ENCODE measurements around the gene CORO2B. TPM values are rescaled to one million over a fixed set of nuclear protein-coding genes. Genes with fewer than 3 reads are reported as not detected.
A peak's percentile ranks its signal among the peaks of the same experiment; 100 is the strongest.

CORO2B gene
- total and polyA plus RNA-seq, 2 of the 4 experiments (the other 2 are of a cell fraction): 9.3 to 39.3 TPM

- Histone ChIP-seq H3K4me2 (ENCODE audit: low read depth, low read length) (peak overlapping the region; percentile 4; the same call in 1 of the 2 replicates), H3K9ac (ENCODE audit: low read depth, low read length) (no peak overlapping the region), H3K79me1 (ENCODE audit: low read depth in 1 of 2, low read length in 2 of 2) (no peaks in the 10 kb centered on the region), H3K9me3 (ENCODE audit: control insufficient read depth, insufficient read depth, low read length) (no peaks in the 10 kb centered on the region), H4K91ac (ENCODE audit: insufficient read depth, low read depth, low read length) (no peak overlapping the region), H3K9me1 (ENCODE audit: insufficient read depth, low read length) (peaks cover 14% of the 10 kb centered on the region), H2AK9ac (replicated peaks; ENCODE audit: low read depth, low read length, poor library complexity) (no peak overlapping the region), H3K56ac (ENCODE audit: extremely low read depth, insufficient read depth, low read length) (no peak overlapping the region), H3K4me3 (ENCODE audit: insufficient read depth, low read depth, low read length) (no peak overlapping the region), H4K5ac (ENCODE audit: low read depth, low read length) (no peak overlapping the region), H3K23ac (ENCODE audit: low read depth, low read length) (no peak overlapping the region), H3K18ac (ENCODE audit: low read depth, low read length) (no peak overlapping the region), H4K20me1 (ENCODE audit: insufficient read depth, low read length) (no peaks in the 10 kb centered on the region), H3K4ac (ENCODE audit: low read depth, low read length) (peak overlapping the region; percentile 2), H3K27me3 (ENCODE audit: control insufficient read depth, insufficient read depth, low read length) (no peaks in the 10 kb centered on the region), H3K36me3 (ENCODE audit: control insufficient read depth, insufficient read depth, low read length) (no peaks in the 10 kb centered on the region; the same call in none of the 2 replicates), H4K8ac (ENCODE audit: low read depth in 2 of 2, low read length in 2 of 2) (no peak overlapping the region), H2AFZ (replicated peaks; ENCODE audit: low read length, poor library complexity) (peak overlapping the region; percentile 63), H3K4me1 (ENCODE audit: control insufficient read depth, insufficient read depth, low read length) (peaks cover 10% of the 10 kb centered on the region), H2BK120ac (ENCODE audit: low read depth, low read length) (no peak overlapping the region), H3K27ac (ENCODE audit: insufficient read depth, low read length) (no peak overlapping the region), H2AK5ac (ENCODE audit: low read depth, low read length) (no peak overlapping the region), H2BK20ac (ENCODE audit: low read depth, low read length) (no peak overlapping the region), H2BK5ac (ENCODE audit: low read depth, low read length, poor library complexity, severe bottlenecking) (no peak overlapping the region), H3K14ac (replicated peaks; ENCODE audit: low read depth, low read length) (no peak overlapping the region), H2BK15ac (ENCODE audit: low read depth, low read length) (no peak overlapping the region)
- dilution Hi-C loops (cut with HindIII; ENCODE audit: low sequenced_read_pairs, unreplicated experiment) (no loop called here), in situ Hi-C loops (cut with MboI; ENCODE audit: low sequenced_read_pairs) (no loop called here), intact Hi-C loops (cut with micrococcal nuclease) (no loop called here)
- CTCF ChIA-PET: no interaction called here
- TF ChIP-seq CTCF (conservative IDR thresholded peaks at IDR 0.05; ENCODE audit: low read depth, low read length) (no peak), NFE2L2 (IDR thresholded peaks at IDR 0.05; ENCODE audit: low read depth, low read length) (no peak), FOS (IDR thresholded peaks at IDR 0.05; ENCODE audit: low read depth, low read length) (no peak), RAD21 (IDR thresholded peaks at IDR 0.05; ENCODE audit: low read length) (no peak), ELK1 (IDR thresholded peaks at IDR 0.05; ENCODE audit: borderline replicate concordance, low read depth, low read length) (no peak), BHLHE40 (IDR thresholded peaks at IDR 0.05; ENCODE audit: low read depth, low read length) (no peak), RFX5 (IDR thresholded peaks at IDR 0.05; ENCODE audit: low read depth, low read length) (no peak), CHD1 (IDR thresholded peaks at IDR 0.05; ENCODE audit: low read depth, low read length) (no peak)
- peak; percentile 59 for DNase-seq
- BruUV-seq (replicated peaks): no TSS peak
- WGBS, 2 experiments (ENCODE audit: extremely low coverage in 2 of 2, insufficient read length in 1 of 2): 40% methylated on average over 2 of the region's 19 CpGs; no CpG with 5 or more reads in 1 of the 2 experiments
- POLR2A ChIA-PET (ENCODE audit: unreplicated experiment): no interaction called here
- peak; percentile 56 for ATAC-seq (ENCODE audit: low read depth)
These were observed 121.8 kb downstream of the CORO2B start for GRCh38 chr15:68700455-68701123.
